ENCODE data around the gene HPD.

The HPD gene

GRCh38 chr12:121820056-121820455 lies 38.6 kb downstream of the HPD start:
- H3K36me3 ChIP-seq, result peaks cover 99% of the 10 kb centered on the region
- no peak overlapping the region for H3K4me3 ChIP-seq (ENCODE audit: low read depth in 1 of 2, low read length in 1 of 2)
- no peak for TF ChIP-seq CTCF (IDR thresholded peaks at IDR 0.05)
- no peaks in the 10 kb centered on the region for H3K4me1 ChIP-seq (ENCODE audit: control insufficient read depth in 1 of 2, insufficient read depth in 1 of 2, low read depth in 1 of 2, low read length in 1 of 2)
- no peak overlapping the region for H3K27ac ChIP-seq
- no peaks in the 10 kb centered on the region for H3K27me3 ChIP-seq
- H3K9me3 ChIP-seq, result no peaks in the 10 kb centered on the region

- H3K36me3 ChIP-seq, result peaks cover 100% of the 10 kb centered on the region
- peaks cover 0 to 7% of the 10 kb centered on the region in 2 experiments for H3K4me1 ChIP-seq (ENCODE audit: control insufficient read depth in 1 of 2, insufficient read depth in 1 of 2, low read depth in 1 of 2, low read length in 1 of 2)
- H3K27me3 ChIP-seq, result no peaks in the 10 kb centered on the region
- no peaks in the 10 kb centered on the region for H3K9me3 ChIP-seq
- no peak for TF ChIP-seq CTCF (IDR thresholded peaks at IDR 0.05)
- no peak overlapping the region for H3K4me3 ChIP-seq (ENCODE audit: low read depth in 1 of 2, low read length in 1 of 2)
- no peak overlapping the region for H3K27ac ChIP-seq
Observed at GRCh38 chr12:121819212-121819949, 39.3 kb downstream of the HPD start.

GRCh38 chr12:121817648-121818043 lies 41.0 kb downstream of the HPD start:
- Histone ChIP-seq H3K4me1 (ENCODE audit: control insufficient read depth in 1 of 2, insufficient read depth in 1 of 2, low read depth in 1 of 2, low read length in 1 of 2) (peaks cover 14 to 24% of the 10 kb centered on the region in 2 experiments), H3K27me3 (no peaks in the 10 kb centered on the region), H3K36me3 (peaks cover 95% of the 10 kb centered on the region), H3K9me3 (no peaks in the 10 kb centered on the region), H3K27ac (no peak overlapping the region), H3K4me3 (ENCODE audit: low read depth in 1 of 2, low read length in 1 of 2) (no peak overlapping the region)
- no peak for TF ChIP-seq CTCF (IDR thresholded peaks at IDR 0.05)

- no peak overlapping the region for H3K4me3 ChIP-seq (ENCODE audit: low read depth in 1 of 2, low read length in 1 of 2)
- no peak for TF ChIP-seq CTCF (IDR thresholded peaks at IDR 0.05)
- no peaks in the 10 kb centered on the region for H3K9me3 ChIP-seq
- peaks cover 19 to 30% of the 10 kb centered on the region in 2 experiments for H3K4me1 ChIP-seq (ENCODE audit: control insufficient read depth in 1 of 2, insufficient read depth in 1 of 2, low read depth in 1 of 2, low read length in 1 of 2)
- H3K27ac ChIP-seq, result no peak overlapping the region
- H3K36me3 ChIP-seq, result peaks cover 94% of the 10 kb centered on the region
- H3K27me3 ChIP-seq, result no peaks in the 10 kb centered on the region
Observed at GRCh38 chr12:121816925-121817647, 41.6 kb downstream of the HPD start.

GRCh38 chr12:121815263-121815662 lies 43.4 kb downstream of the HPD start:
- Histone ChIP-seq H3K27ac (peak overlapping the region; percentile 33), H3K4me1 (ENCODE audit: control insufficient read depth in 1 of 2, insufficient read depth in 1 of 2, low read depth in 1 of 2, low read length in 1 of 2) (peaks cover 35 to 48% of the 10 kb centered on the region in 2 experiments), H3K9me3 (no peaks in the 10 kb centered on the region), H3K36me3 (peaks cover 93% of the 10 kb centered on the region), H3K4me3 (ENCODE audit: low read depth in 1 of 2, low read length in 1 of 2) (no peak overlapping the region), H3K27me3 (no peaks in the 10 kb centered on the region)
- no peak for TF ChIP-seq CTCF (IDR thresholded peaks at IDR 0.05)
